BLaER1 treated with 17β-estradiol and CSF1 and Interleukin-3, amounts not matched to agents 10 nM and 100 nM (cell line): ENCODE data around the gene CNOT11.

Experiments used
- H3K27ac ChIP-seq, 11 experiments: shearing (Covaris generic); formaldehyde crosslinking; 2 replicates each; pipeline ENCODE4 v1.8.1; 2022
- H3K27me3 ChIP-seq, 11 experiments: shearing (Covaris generic); formaldehyde crosslinking; 2 replicates each; pipeline ENCODE4 v1.8.1; 2022
- H3K36me3 ChIP-seq, 11 experiments: shearing (Covaris generic); formaldehyde crosslinking; 2 replicates each; pipeline ENCODE4 v1.8.1; 2022
- H3K4me1 ChIP-seq, 10 experiments: shearing (Covaris generic); formaldehyde crosslinking; 2 replicates each; pipeline ENCODE4 v1.8.1; 2022
- H3K4me2 ChIP-seq, 11 experiments: shearing (Covaris generic); formaldehyde crosslinking; 2 replicates each; pipeline ENCODE4 v1.8.1; 2022
- H3K4me3 ChIP-seq, 10 experiments: shearing (Covaris generic); formaldehyde crosslinking; 2 replicates each; pipeline ENCODE4 v1.8.1; 2022
- H3K9ac ChIP-seq, 11 experiments: shearing (Covaris generic); formaldehyde crosslinking; 2 replicates each; pipeline ENCODE4 v1.8.1; 2022
- H3K9me3 ChIP-seq, 11 experiments: shearing (Covaris generic); formaldehyde crosslinking; replicated peaks in 1 of 11; 2 replicates each; pipeline ENCODE4 v1.8.1; 2022
- H4K20me1 ChIP-seq, 11 experiments: shearing (Covaris generic); formaldehyde crosslinking; 2 replicates each; pipeline ENCODE4 v1.8.1; 2022
- Cebpa-rat ChIP-seq, 11 experiments: shearing (Covaris generic); IDR thresholded peaks; 2 replicates each; pipeline ENCODE4 v1.8.1; 2022

CNOT11 gene

DNA sequence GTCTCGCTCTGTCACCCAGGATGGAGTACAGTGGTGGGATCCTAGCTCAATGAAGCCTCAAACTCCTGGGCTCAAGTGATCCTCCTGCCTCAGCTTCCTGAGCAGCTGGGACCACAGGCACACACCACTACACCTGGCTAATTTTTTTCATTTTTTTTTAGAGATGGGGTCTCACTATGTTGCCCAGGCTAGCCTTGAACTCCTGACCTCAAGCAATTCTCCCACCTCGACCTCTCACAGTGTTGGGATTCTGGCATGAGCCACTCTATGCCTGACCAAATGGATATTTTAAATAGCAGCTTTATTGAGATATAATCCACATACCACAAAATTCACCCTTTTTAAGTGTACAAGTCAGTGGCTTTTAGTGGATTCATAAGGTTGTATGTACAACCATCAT lies 44.7 kb downstream of the CNOT11 start:
- peak overlapping the region in 10 of 11 experiments; percentile 6 to 96 (median 92); a peak in 16 of 22 replicates for H3K4me2 ChIP-seq
- H3K4me3 ChIP-seq, result peak overlapping the region in 1 of 10 experiments; percentile 35; a peak in 2 of 20 replicates
- H3K27me3 ChIP-seq, result no peaks in the 10 kb centered on the region
- H3K27ac ChIP-seq, result no peak overlapping the region
- peaks cover 20 to 100% (median 76%) of the 10 kb centered on the region in 10 experiments for H3K4me1 ChIP-seq
- no peaks in the 10 kb centered on the region for H3K9me3 ChIP-seq
- peak overlapping the region in 2 of 11 experiments; percentile 42 to 62; a peak in 4 of 22 replicates for H3K9ac ChIP-seq
- no peak for TF ChIP-seq Cebpa-rat (IDR thresholded peaks at IDR 0.05)
- peaks cover 86 to 100% (median 100%) of the 10 kb centered on the region in 11 experiments for H3K36me3 ChIP-seq
- peaks cover 100% of the 10 kb centered on the region in 11 experiments for H4K20me1 ChIP-seq

DNA sequence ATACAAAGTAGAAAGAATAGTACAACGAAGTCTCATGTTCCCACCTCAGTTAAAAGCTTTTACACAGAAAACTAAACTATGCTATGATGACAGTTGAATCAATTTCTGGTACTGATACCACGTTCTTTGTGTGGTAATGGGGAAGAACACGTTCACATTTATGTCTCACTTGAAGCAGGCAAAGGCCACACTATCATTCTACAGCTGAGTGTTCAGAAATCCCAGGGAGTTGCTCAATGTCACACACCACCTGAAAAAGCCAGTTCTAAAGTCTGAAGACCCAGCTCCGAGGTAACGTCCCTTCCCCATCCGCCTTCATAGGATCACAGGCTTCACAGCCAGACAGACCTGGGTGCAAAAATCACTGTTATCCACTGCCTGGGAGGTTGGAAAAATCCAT lies 46.9 kb downstream of the CNOT11 start:
- Histone ChIP-seq H3K4me3 (peak overlapping the region in 7 of 10 experiments; percentile 4 to 99 (median 92); a peak in 10 of 20 replicates), H3K36me3 (peaks cover 86 to 100% (median 100%) of the 10 kb centered on the region in 11 experiments), H3K9ac (peak overlapping the region in 6 of 11 experiments; percentile 3 to 100 (median 42); a peak in 8 of 22 replicates), H3K4me1 (peaks cover 31 to 100% (median 81%) of the 10 kb centered on the region in 10 experiments), H3K27ac (peak overlapping the region in 2 of 11 experiments; percentile 9 to 49; a peak in 2 of 22 replicates), H3K9me3 (no peaks in the 10 kb centered on the region), H3K27me3 (no peaks in the 10 kb centered on the region), H3K4me2 (peak overlapping the region in 10 of 11 experiments; percentile 21 to 96 (median 92); a peak in 19 of 22 replicates), H4K20me1 (peaks cover 100% of the 10 kb centered on the region in 11 experiments)
- TF ChIP-seq Cebpa-rat (IDR thresholded peaks at IDR 0.05), result no peak

DNA sequence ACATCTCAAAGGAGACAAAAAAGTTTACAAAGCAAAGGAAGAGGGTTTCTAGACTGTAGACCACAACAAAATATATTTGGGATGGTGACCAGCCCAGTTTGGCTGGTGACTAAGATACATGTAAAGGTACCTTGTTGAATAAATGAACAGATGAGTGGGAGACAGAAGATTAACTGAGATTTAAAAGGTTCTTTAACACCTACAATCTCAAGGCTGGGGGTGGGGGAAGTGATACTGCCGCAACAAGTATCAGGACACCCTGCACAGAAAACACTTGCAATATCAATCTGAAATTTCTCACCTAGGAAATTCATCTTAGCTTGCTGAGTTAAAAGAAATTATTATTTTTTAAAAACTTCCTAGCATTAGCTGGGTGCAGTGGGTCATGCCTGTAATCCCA lies 47.5 kb downstream of the CNOT11 start:
- H3K4me3 ChIP-seq, result peak overlapping the region in 8 of 10 experiments; percentile 4 to 99 (median 92); a peak in 12 of 20 replicates
- H3K36me3 ChIP-seq, result peaks cover 84 to 100% (median 100%) of the 10 kb centered on the region in 11 experiments
- H3K9ac ChIP-seq, result peak overlapping the region in 6 of 11 experiments; percentile 17 to 100 (median 49); a peak in 8 of 22 replicates
- peaks cover 100% of the 10 kb centered on the region in 11 experiments for H4K20me1 ChIP-seq
- H3K9me3 ChIP-seq, result no peaks in the 10 kb centered on the region
- peak overlapping the region in 2 of 11 experiments; percentile 9 to 49; a peak in 2 of 22 replicates for H3K27ac ChIP-seq
- peak overlapping the region in 10 of 11 experiments; percentile 21 to 96 (median 92); a peak in 19 of 22 replicates for H3K4me2 ChIP-seq
- H3K27me3 ChIP-seq, result no peaks in the 10 kb centered on the region
- H3K4me1 ChIP-seq, result peaks cover 36 to 100% (median 84%) of the 10 kb centered on the region in 10 experiments
- no peak for TF ChIP-seq Cebpa-rat (IDR thresholded peaks at IDR 0.05)

DNA sequence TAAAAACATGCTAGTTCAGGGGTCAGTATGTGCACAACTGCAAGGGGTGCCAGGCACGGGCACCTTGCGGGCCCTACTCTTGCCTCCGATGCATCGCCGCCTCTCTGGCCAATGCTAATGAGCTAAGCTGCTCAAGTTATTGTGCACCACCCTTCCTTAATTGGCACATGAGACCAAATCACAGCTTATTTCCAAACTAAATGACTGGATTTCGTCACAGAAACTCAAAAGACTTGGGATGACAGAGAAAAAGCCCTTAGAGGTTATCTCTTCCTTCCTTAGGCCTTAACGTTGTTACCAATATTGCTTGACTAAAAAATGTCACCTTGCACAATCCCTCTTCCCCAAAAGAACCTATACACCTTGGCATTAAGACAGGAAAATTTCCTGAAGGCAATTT lies 48.1 kb downstream of the CNOT11 start:
- H3K4me3 ChIP-seq, result peak overlapping the region in 7 of 10 experiments; percentile 91 to 99 (median 97); a peak in 13 of 20 replicates
- no peaks in the 10 kb centered on the region for H3K9me3 ChIP-seq
- no peak overlapping the region; a peak in 1 of 22 replicates for H3K27ac ChIP-seq
- H3K9ac ChIP-seq, result peak overlapping the region in 5 of 11 experiments; percentile 15 to 100 (median 59); a peak in 6 of 22 replicates
- H4K20me1 ChIP-seq, result peaks cover 100% of the 10 kb centered on the region in 11 experiments
- peaks cover 43 to 95% (median 85%) of the 10 kb centered on the region in 10 experiments for H3K4me1 ChIP-seq
- H3K36me3 ChIP-seq, result peaks cover 84 to 100% (median 100%) of the 10 kb centered on the region in 11 experiments
- H3K4me2 ChIP-seq, result peak overlapping the region in 10 of 11 experiments; percentile 21 to 96 (median 92); a peak in 19 of 22 replicates
- no peak for TF ChIP-seq Cebpa-rat (IDR thresholded peaks at IDR 0.05)
- no peaks in the 10 kb centered on the region for H3K27me3 ChIP-seq

DNA sequence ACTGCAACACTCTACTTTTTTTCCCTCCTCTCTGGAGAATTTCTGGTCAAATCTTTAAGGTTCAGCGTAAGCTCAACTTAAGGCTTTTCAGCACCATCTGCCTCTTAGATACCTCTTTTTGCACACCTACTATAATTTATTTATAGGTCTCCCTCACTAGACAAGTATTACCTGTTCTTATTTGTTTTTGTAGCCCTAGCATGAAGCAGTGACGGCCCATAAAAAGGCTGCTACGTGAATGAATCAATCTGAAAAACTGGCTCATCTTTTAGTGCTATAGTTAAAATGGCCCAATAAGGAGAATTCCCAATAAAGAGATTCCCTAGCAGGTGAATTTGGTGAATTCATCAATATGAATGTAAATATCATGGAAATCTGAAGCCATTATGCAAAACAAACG lies 49.3 kb downstream of the CNOT11 start:
- H3K4me3 ChIP-seq, result peak overlapping the region in 8 of 10 experiments; percentile 89 to 99 (median 95); a peak in 13 of 20 replicates
- no peak for TF ChIP-seq Cebpa-rat (IDR thresholded peaks at IDR 0.05)
- H3K4me2 ChIP-seq, result peak overlapping the region in 10 of 11 experiments; percentile 78 to 96 (median 92); a peak in 19 of 22 replicates
- H3K36me3 ChIP-seq, result peaks cover 88 to 100% (median 100%) of the 10 kb centered on the region in 11 experiments
- H4K20me1 ChIP-seq, result peaks cover 96 to 100% (median 100%) of the 10 kb centered on the region in 11 experiments
- peak overlapping the region in 5 of 11 experiments; percentile 24 to 100 (median 99); a peak in 8 of 22 replicates for H3K9ac ChIP-seq
- no peaks in the 10 kb centered on the region; a peak in 3 of 22 replicates for H3K9me3 ChIP-seq
- H3K4me1 ChIP-seq, result peaks cover 49 to 90% (median 76%) of the 10 kb centered on the region in 10 experiments
- peak overlapping the region in 1 of 11 experiments; percentile 8; a peak in 2 of 22 replicates for H3K27ac ChIP-seq
- H3K27me3 ChIP-seq, result no peaks in the 10 kb centered on the region

DNA sequence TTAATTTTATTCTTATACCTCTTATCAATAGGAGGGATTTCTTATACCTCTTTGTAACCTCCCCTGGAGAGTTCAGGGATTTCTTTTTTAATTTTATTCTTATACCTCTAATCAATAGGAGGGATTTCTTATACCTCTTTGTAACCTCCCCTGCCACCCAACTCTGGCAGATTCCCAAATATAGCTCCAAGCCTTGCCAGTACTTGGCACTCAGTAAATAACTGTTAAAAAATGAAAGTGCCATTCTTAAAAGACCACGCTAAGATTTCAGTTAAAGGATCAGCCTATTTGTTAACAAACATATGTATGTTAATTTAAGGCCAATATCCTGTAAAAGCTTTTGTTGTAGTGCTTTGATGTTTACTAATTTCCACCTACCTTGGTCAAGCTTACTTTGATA lies 51.0 kb downstream of the CNOT11 start:
- Histone ChIP-seq H3K9ac (peak overlapping the region in 10 of 11 experiments; percentile 98 to 100 (median 100); a peak in 18 of 22 replicates), H3K4me2 (peak overlapping the region; percentile 78 to 96 (median 91)), H3K4me3 (peak overlapping the region in 9 of 10 experiments; percentile 89 to 99 (median 93); a peak in 18 of 20 replicates), H3K27ac (peak overlapping the region in 7 of 11 experiments; percentile 99 to 100 (median 99); a peak in 13 of 22 replicates), H3K36me3 (peaks cover 79 to 94% (median 90%) of the 10 kb centered on the region in 11 experiments), H4K20me1 (peaks cover 80 to 90% (median 87%) of the 10 kb centered on the region in 11 experiments), H3K27me3 (no peaks in the 10 kb centered on the region), H3K4me1 (peaks cover 37 to 74% (median 60%) of the 10 kb centered on the region in 10 experiments), H3K9me3 (no peaks in the 10 kb centered on the region; a peak in 4 of 22 replicates)
- TF ChIP-seq Cebpa-rat (IDR thresholded peaks at IDR 0.05), result no peak

DNA sequence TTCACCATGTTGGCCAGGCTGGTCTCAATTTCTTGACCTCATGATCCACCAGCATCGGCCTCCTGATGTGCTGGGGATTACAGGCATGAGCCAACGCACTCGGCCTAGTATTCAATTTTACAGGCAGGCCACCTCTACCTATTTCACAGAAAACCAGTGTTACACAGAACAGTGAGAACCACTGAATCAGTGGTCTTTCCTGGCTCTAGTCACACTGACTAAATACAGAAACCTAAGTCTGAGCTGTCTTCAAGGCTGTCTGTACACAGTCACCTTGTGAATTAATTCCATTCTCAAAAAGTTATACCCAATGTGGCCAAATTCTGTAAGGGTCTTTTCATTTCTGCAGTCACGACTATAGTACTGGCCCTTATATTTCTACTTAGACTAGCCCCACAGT lies 52.3 kb downstream of the CNOT11 start:
- H3K9ac ChIP-seq, result peak overlapping the region; percentile 98 to 100 (median 99)

DNA sequence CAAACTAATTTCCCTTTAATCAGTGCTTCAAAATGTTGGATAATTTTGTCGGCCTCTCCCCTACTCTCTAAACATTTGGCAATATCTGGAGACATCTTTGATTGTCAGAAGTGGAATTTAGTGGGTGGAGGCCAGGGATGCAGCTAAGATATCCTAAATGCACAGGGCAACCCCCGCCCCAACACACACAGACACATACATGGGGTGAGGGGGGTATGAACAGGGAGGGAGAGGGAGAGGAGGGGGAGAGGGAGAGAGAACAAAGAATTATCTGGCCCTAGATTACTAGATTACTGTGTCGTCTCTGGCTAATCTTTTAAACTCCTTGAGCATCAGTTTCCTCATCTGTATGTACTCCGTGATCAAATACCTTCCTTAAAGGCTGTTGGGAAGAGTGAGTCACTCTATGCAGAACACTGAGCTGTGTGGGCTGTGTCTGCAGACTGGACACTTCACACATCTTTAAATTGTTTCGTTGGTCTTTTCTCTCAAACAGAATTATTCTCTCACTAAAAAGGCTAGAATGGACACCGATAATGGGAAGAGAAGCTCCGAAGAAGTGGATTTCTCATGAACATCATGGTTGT lies 52.9 kb downstream of the CNOT11 start:
- Histone ChIP-seq H3K4me3 (peak overlapping the region; percentile 89 to 99 (median 92)), H3K9ac (peak overlapping the region; percentile 98 to 100 (median 99)), H3K36me3 (peaks cover 60 to 75% (median 71%) of the 10 kb centered on the region in 11 experiments), H3K4me2 (peak overlapping the region; percentile 78 to 96 (median 91)), H3K4me1 (peaks cover 43 to 74% (median 58%) of the 10 kb centered on the region in 10 experiments), H3K9me3 (peaks cover 0 to 8% (median 0%) of the 10 kb centered on the region in 11 experiments; a peak in 6 of 22 replicates), H4K20me1 (peaks cover 61 to 71% (median 68%) of the 10 kb centered on the region in 11 experiments), H3K27me3 (no peaks in the 10 kb centered on the region), H3K27ac (peak overlapping the region; percentile 99 to 100 (median 100); a peak in 21 of 22 replicates)
- TF ChIP-seq Cebpa-rat (IDR thresholded peaks at IDR 0.05), result no peak

More for the DNA sequence above, 52.3 kb downstream of the CNOT11 start:
- peaks cover 43 to 74% (median 58%) of the 10 kb centered on the region in 10 experiments for H3K4me1 ChIP-seq
- H3K36me3 ChIP-seq, result peaks cover 65 to 80% (median 76%) of the 10 kb centered on the region in 11 experiments
- TF ChIP-seq Cebpa-rat (IDR thresholded peaks at IDR 0.05), result no peak
- H3K27me3 ChIP-seq, result no peaks in the 10 kb centered on the region
- H3K4me2 ChIP-seq, result peak overlapping the region; percentile 78 to 96 (median 91)
- H3K9me3 ChIP-seq, result peaks cover 0 to 6% (median 0%) of the 10 kb centered on the region in 11 experiments; a peak in 6 of 22 replicates
- peak overlapping the region; percentile 24 to 100 (median 99); a peak in 21 of 22 replicates for H3K27ac ChIP-seq
- peak overlapping the region; percentile 89 to 99 (median 92) for H3K4me3 ChIP-seq
- peaks cover 66 to 77% (median 74%) of the 10 kb centered on the region in 11 experiments for H4K20me1 ChIP-seq
